H1 (cell line): ENCODE measurements around the gene URM1. TPM values are rescaled to one million over a fixed set of nuclear protein-coding genes. Genes with fewer than 3 reads are reported as not detected.
A peak's percentile ranks its signal among the peaks of the same experiment; 100 is the strongest.

Source experiments
- CTCF ChIA-PET: fragments of 300-600 bp; sonication (Branson Sonifier 250); formaldehyde crosslinking; loops from one replicate; lab custom pipeline; 2021; ENCODE audit not compliant: partially characterized antibody; lab: Charles Lee
- POLR2A ChIA-PET: fragments of 300-600 bp; sonication (Branson Sonifier 250); formaldehyde crosslinking; loops from one replicate; lab custom pipeline; 2021; ENCODE audit warnings: inconsistent platforms; ENCODE audit not compliant: partially characterized antibody; lab: Charles Lee
- DNase-seq, 2 experiments: peaks; one replicate each; pipeline versions ENCODE4 v3.0.0 to v3.0.0-alpha.2; 2010 to 2022; ENCODE audit warnings: low spot score in 2 of 2, low read depth in 1 of 2, mixed read lengths in 1 of 2
- FAIRE-seq: peaks from 2 replicates; lab custom pipeline; 2011; peaks lifted over from hg19 to GRCh38; lab: Jason Lieb, UNC
- H2AFZ ChIP-seq: 2 replicates; pipeline ENCODE4 v1.8.1; 2012; ENCODE audit warnings: low read length, inconsistent platforms
- H2AK5ac ChIP-seq: 2 replicates; pipeline ENCODE4 v1.6.1; 2013; ENCODE audit warnings: low read depth, low read length
- H2BK120ac ChIP-seq: replicated peaks from 2 replicates; pipeline ENCODE3; 2013; ENCODE audit warnings: low read depth, low read length, inconsistent platforms
- H2BK12ac ChIP-seq: 2 replicates; pipeline ENCODE4 v1.6.1; 2013; ENCODE audit warnings: low read depth, low read length
- H2BK15ac ChIP-seq: 2 replicates; pipeline ENCODE4 v1.6.1; 2013; ENCODE audit warnings: low read length
- H2BK20ac ChIP-seq: 2 replicates; pipeline ENCODE4 v1.6.1; 2013; ENCODE audit warnings: low read length
- H2BK5ac ChIP-seq: 2 replicates; pipeline ENCODE4 v1.6.1; 2013; ENCODE audit warnings: low read depth, low read length
- H3K14ac ChIP-seq: 2 replicates; pipeline ENCODE4 v1.6.1; 2013; ENCODE audit warnings: inconsistent platforms; ENCODE audit not compliant: insufficient read length
- H3K18ac ChIP-seq: 2 replicates; pipeline ENCODE4 v1.6.1; 2013; ENCODE audit warnings: low read length; ENCODE audit errors: extremely low read depth
- H3K23ac ChIP-seq: 2 replicates; pipeline ENCODE4 v1.6.1; 2013; ENCODE audit warnings: inconsistent platforms; ENCODE audit not compliant: insufficient read length
- H3K23me2 ChIP-seq: 2 replicates; pipeline ENCODE4 v1.6.1; 2013; ENCODE audit warnings: low read depth, low read length
- H3K27ac ChIP-seq: 2 replicates; pipeline ENCODE4 v1.6.1; 2011; ENCODE audit warnings: low read depth, low read length, inconsistent platforms
- H3K27me3 ChIP-seq, 4 experiments: replicated peaks in 1 of 4; 1 replicate in 1 of 4; 2 replicates in 3 of 4; pipeline versions ENCODE4 v1.6.1 to v1.8.1; 2011 to 2013; ENCODE audit warnings: low read length in 3 of 4, mild to moderate bottlenecking in 3 of 4, inconsistent platforms in 2 of 4, mixed read lengths in 2 of 4, moderate library complexity in 1 of 4; ENCODE audit not compliant: control insufficient read depth in 3 of 4, insufficient read depth in 3 of 4; ENCODE audit errors: extremely low read depth in 1 of 4
- H3K36me3 ChIP-seq, 4 experiments: 2 replicates each; pipeline versions ENCODE4 v1.6.1 to v1.8.1; 2011 to 2013; ENCODE audit warnings: mild to moderate bottlenecking in 4 of 4, low read length in 3 of 4, moderate library complexity in 2 of 4, control low read depth in 1 of 4, inconsistent platforms in 1 of 4; ENCODE audit not compliant: insufficient read depth in 4 of 4, control insufficient read depth in 2 of 4
- H3K4ac ChIP-seq: replicated peaks from 2 replicates; pipeline ENCODE3; 2013; ENCODE audit warnings: low read length, low read depth, mixed read lengths, inconsistent platforms; ENCODE audit not compliant: insufficient read length
- H3K4me1 ChIP-seq, 4 experiments: replicated peaks in 1 of 4; 1 replicate in 1 of 4; 2 replicates in 3 of 4; pipeline versions ENCODE4 v1.6.1 to v1.8.1; 2011 to 2013; ENCODE audit warnings: low read length in 3 of 4, inconsistent platforms in 2 of 4, mixed read lengths in 1 of 4; ENCODE audit not compliant: insufficient read depth in 4 of 4, control insufficient read depth in 3 of 4
- H3K4me2 ChIP-seq, 2 experiments: 2 replicates each; pipeline versions ENCODE4 v1.6.1 to v1.8.1; 2011 to 2013; ENCODE audit warnings: low read depth in 2 of 2, low read length in 2 of 2, control low read depth in 1 of 2, inconsistent platforms in 1 of 2, mild to moderate bottlenecking in 1 of 2; ENCODE audit not compliant: insufficient read depth in 1 of 2
- H3K4me3 ChIP-seq, 4 experiments: fragments of 200-600, 300-600 bp in 1 of 4; sonication (generic), shearing (Covaris generic), sonication (Bioruptor Twin) in 1 of 4; 2 replicates each; pipeline versions ENCODE4 v1.5.1 to v1.8.1; 2011 to 2016; ENCODE audit warnings: low read length in 4 of 4, low read depth in 3 of 4, control low read depth in 2 of 4, inconsistent platforms in 2 of 4, mild to moderate bottlenecking in 2 of 4, mixed read lengths in 1 of 4, moderate library complexity in 1 of 4; ENCODE audit not compliant: insufficient read depth in 2 of 4; ENCODE audit errors: extremely low read depth in 1 of 4
- H3K56ac ChIP-seq: replicated peaks from 2 replicates; pipeline ENCODE3; 2013; ENCODE audit warnings: low read depth, mild to moderate bottlenecking, mixed read lengths, low read length, inconsistent platforms; ENCODE audit not compliant: insufficient read length
- H3K79me1 ChIP-seq: 2 replicates; pipeline ENCODE4 v1.6.1; 2013; ENCODE audit warnings: low read depth, low read length, control low read depth
- H3K79me2 ChIP-seq, 2 experiments: 2 replicates each; pipeline versions ENCODE4 v1.6.1 to v1.8.1; 2012 to 2013; ENCODE audit warnings: low read length in 2 of 2, mild to moderate bottlenecking in 2 of 2, inconsistent platforms in 1 of 2; ENCODE audit not compliant: insufficient read depth in 2 of 2, control insufficient read depth in 1 of 2
- H3K9ac ChIP-seq, 4 experiments: replicated peaks in 1 of 4; 1 replicate in 1 of 4; 2 replicates in 3 of 4; pipeline versions ENCODE4 v1.6.1 to v1.8.1; 2011 to 2013; ENCODE audit warnings: low read depth in 3 of 4, low read length in 3 of 4, control low read depth in 2 of 4, mild to moderate bottlenecking in 2 of 4, moderate library complexity in 2 of 4, inconsistent platforms in 1 of 4; ENCODE audit errors: extremely low read depth in 1 of 4
- H3K9me3 ChIP-seq, 2 experiments: 2 replicates each; pipeline versions ENCODE4 v1.6.1 to v1.8.1; 2012 to 2013; ENCODE audit warnings: mild to moderate bottlenecking in 2 of 2, moderate library complexity in 2 of 2, control low read depth in 1 of 2, inconsistent platforms in 1 of 2, low read depth in 1 of 2, low read length in 1 of 2, mixed read lengths in 1 of 2; ENCODE audit not compliant: insufficient read depth in 2 of 2
- H4K20me1 ChIP-seq, 2 experiments: replicated peaks in 1 of 2; 2 replicates each; pipeline versions ENCODE3 to v1.8.1; 2011 to 2013; ENCODE audit warnings: inconsistent platforms in 2 of 2, low read length in 2 of 2, mild to moderate bottlenecking in 1 of 2; ENCODE audit not compliant: insufficient read depth in 2 of 2, control insufficient read depth in 1 of 2
- H4K5ac ChIP-seq: 2 replicates; pipeline ENCODE4 v1.6.1; 2013; ENCODE audit warnings: low read length, low read depth, mixed read lengths, inconsistent platforms; ENCODE audit not compliant: insufficient read length
- H4K8ac ChIP-seq: 2 replicates; pipeline ENCODE4 v1.8.0; 2013; ENCODE audit warnings: mild to moderate bottlenecking, moderate library complexity, low read length, inconsistent platforms; ENCODE audit not compliant: insufficient read depth; ENCODE audit errors: extremely low read depth
- H4K91ac ChIP-seq: replicated peaks from 2 replicates; pipeline ENCODE3; 2013; ENCODE audit warnings: low read length, mixed read lengths, inconsistent platforms; ENCODE audit not compliant: insufficient read length
- BRCA1 ChIP-seq: IDR thresholded peaks from 2 replicates; pipeline ENCODE4 v1.6.1; 2012; ENCODE audit warnings: low read depth, low read length, improper control_type of control experiment
- KDM4A ChIP-seq: IDR thresholded peaks from one replicate; pipeline ENCODE4 v1.7.1; 2012; ENCODE audit warnings: low read depth, mild to moderate bottlenecking, moderate library complexity, low read length, inconsistent platforms; ENCODE audit not compliant: severe bottlenecking
- POLR2A ChIP-seq, 2 experiments: IDR thresholded peaks; 1 replicate in 1 of 2; 2 replicates in 1 of 2; pipeline ENCODE4 v1.6.1; 2011; ENCODE audit warnings: low read depth in 2 of 2, low read length in 2 of 2, mild to moderate bottlenecking in 2 of 2; ENCODE audit errors: control extremely low read depth in 1 of 2
- RXRA ChIP-seq: IDR thresholded peaks from 2 replicates; pipeline ENCODE4 v1.6.1; 2011; ENCODE audit warnings: low read depth, mild to moderate bottlenecking, low read length, moderate library complexity; ENCODE audit not compliant: insufficient read depth
- WGBS, 2 experiments: shearing (Covaris generic) in 1 of 2; methylation state at CpG; one replicate each; pipeline versions ENCODE4 v1.1.6 to v1.1.7; 2013 to 2015; ENCODE audit warnings: low lambda C conversion rate in 2 of 2, mixed read lengths in 2 of 2, inconsistent platforms in 1 of 2, low coverage in 1 of 2, missing lambda C conversion rate in 1 of 2; ENCODE audit not compliant: insufficient replicate concordance in 2 of 2, insufficient coverage in 1 of 2, insufficient read length in 1 of 2; ENCODE audit errors: extremely low coverage in 1 of 2, missing lambda C conversion rate in 1 of 2; 5-methylcytosine and 5-hydroxymethylcytosine counted together
- polyA plus RNA-seq, 7 experiments: library from polyadenylated mRNA; depleted of rRNA in 3 of 7; stranded (reverse) in 5 of 7; unstranded in 2 of 7; fragments of >200 nt in 5 of 7; fragments of 200-250 nt in 2 of 7; gene quantifications; 1 replicate in 5 of 7; 2 replicates in 1 of 7; 4 replicates in 1 of 7; pipeline versions ENCODE4 v1.2.1 to v1.2.3, GENCODE V29; 2011 to 2013; ENCODE audit warnings: missing spikeins in 2 of 7, mixed read lengths in 2 of 7
- total RNA-seq: library from RNA; stranded (reverse); fragmentation: NEBNext Ultra II Directional; extraction: Animal tissue kit (Norgen Biotek cat#: 25700); gene quantifications from 2 replicates; pipeline ENCODE4 v1.2.1, GENCODE V29; 2021

The URM1 gene
- total and polyA plus RNA-seq, 2 of the 8 experiments (the other 6 are each of a cell fraction or from before 2014, with no cell fraction given), result 58.3 to 62.3 TPM

GRCh38 chr9:128335161-128335560, 36.0 kb upstream of the URM1 start:
- Histone ChIP-seq H3K36me3 (peaks cover 0 to 9% (median 2%) of the 10 kb centered on the region in 4 experiments; a peak in 4 of 8 replicates), H4K20me1 (no peaks in the 10 kb centered on the region), H2BK120ac (no peak overlapping the region), H2AFZ (no peak overlapping the region)
- 90% methylated on average over 7 of the region's 7 CpGs; no CpG with 5 or more reads in 1 of the 2 experiments for WGBS, 2 experiments
- TF ChIP-seq POLR2A (IDR thresholded peaks at IDR 0.05; ENCODE audit: control extremely low read depth in 1 of 2, low read depth in 2 of 2, low read length in 2 of 2), result peak in 1 of 2 experiments; percentile 12; a peak in 1 of 3 replicates
- TF ChIP-seq BRCA1, result no peak
- no peak for TF ChIP-seq KDM4A
- TF ChIP-seq RXRA, result no peak
- TF ChIP-seq, all 59 proteins: peak for 1
- no peak overlapping the region for H4K5ac ChIP-seq
- no peak overlapping the region for H2BK12ac ChIP-seq
- H3K27me3 ChIP-seq, result no peaks in the 10 kb centered on the region; a peak in 1 of 7 replicates
- no peak overlapping the region for H3K9ac ChIP-seq
- H2BK5ac ChIP-seq, result no peak overlapping the region
- H3K23ac ChIP-seq, result no peak overlapping the region
- CTCF ChIA-PET, result interaction anchor here (0.9 to 2.1 kb wide), 6 partner anchors 9 to 78 kb away, joined by 3 to 13 read pairs (median 4); no protein-coding TSS in a partner anchor
- H3K56ac ChIP-seq, result no peak overlapping the region
- H3K14ac ChIP-seq, result no peak overlapping the region
- H4K91ac ChIP-seq, result no peak overlapping the region
- H3K79me2 ChIP-seq, result no peaks in the 10 kb centered on the region
- H3K18ac ChIP-seq, result no peak overlapping the region
- FAIRE-seq, result no peak
- H3K9me3 ChIP-seq, result no peaks in the 10 kb centered on the region
- H3K27ac ChIP-seq, result no peak overlapping the region
- H3K4me2 ChIP-seq, result no peak overlapping the region
- no peak overlapping the region for H2BK15ac ChIP-seq
- no peak for DNase-seq
- POLR2A ChIA-PET, result interaction anchor here (0.6 to 3.1 kb wide), 9 partner anchors 11 to 121 kb away, joined by 3 to 13 read pairs (median 8); partner anchors contain the start of gene ODF2
- H2AK5ac ChIP-seq, result no peak overlapping the region
- H3K79me1 ChIP-seq, result no peaks in the 10 kb centered on the region
- H3K23me2 ChIP-seq, result no peaks in the 10 kb centered on the region
- H4K8ac ChIP-seq, result no peak overlapping the region
- H3K4ac ChIP-seq, result no peak overlapping the region
- H3K4me1 ChIP-seq, result no peaks in the 10 kb centered on the region; a peak in 1 of 7 replicates
- no peak overlapping the region for H3K4me3 ChIP-seq
- no peak overlapping the region for H2BK20ac ChIP-seq
